DMS53 (cell line): ENCODE data around the gene SLIT3.

Experiments
- DNase-seq: peaks from one replicate; lab custom pipeline; 2025; lab: John Stamatoyannopoulos, UW

Gene SLIT3

DNA sequence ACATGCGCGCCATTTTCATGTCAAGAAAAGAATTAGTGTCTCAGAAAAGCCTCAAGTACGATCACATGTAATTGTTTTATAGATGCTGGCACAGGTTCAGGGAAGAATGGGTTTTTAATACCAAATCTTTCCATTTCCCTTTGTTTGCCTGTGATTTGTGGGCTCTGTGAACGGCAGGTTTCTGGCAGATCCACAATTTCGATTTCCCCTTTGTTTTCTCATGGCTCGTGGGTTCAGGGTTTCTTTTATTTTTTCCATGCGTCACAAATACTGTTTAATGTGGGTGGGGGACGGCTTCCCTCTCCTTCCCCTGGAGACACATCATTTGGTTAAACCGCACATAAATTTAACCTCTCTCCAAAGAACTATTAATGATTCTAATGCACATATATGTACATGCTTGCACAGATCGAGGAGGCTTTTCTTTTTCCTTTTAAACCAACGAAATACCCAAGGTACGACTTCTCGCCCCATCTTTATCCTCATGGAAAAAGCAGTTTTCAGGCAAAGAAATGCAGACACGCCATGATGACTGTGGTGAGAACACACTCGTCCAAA, 195.9 kb downstream of the SLIT3 start:
- DNase-seq = no peak

DNA sequence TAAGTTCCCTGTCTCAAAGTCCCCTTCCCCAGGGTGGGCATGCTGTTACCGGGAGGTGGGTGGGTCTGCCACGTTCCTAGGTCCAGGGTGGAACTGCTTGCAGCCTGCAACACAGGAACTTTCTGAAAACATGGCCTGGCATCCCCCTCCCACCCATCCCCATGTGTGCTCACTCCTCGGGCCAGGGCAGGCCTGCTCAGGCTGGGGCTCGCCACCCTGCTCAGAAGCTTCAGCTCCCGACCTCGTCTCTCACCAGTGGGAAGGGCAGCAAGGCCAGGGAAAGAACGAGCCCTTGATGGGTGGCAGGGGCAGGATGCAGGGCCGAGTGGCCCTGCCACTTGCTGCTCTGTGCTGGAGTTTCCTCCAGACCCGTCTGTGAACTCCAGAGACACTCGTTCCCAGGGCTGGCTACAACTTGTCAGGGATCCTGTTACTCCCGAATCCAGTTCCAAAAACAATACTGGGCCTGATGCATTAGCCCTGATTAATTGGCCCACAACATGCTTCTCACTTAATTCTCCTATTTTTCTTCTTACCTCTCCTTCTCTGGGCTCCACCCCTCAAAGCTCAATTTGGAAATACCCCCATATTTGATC, 197.3 kb downstream of the SLIT3 start:
- DNase-seq = no peak

GRCh38 chr5:169101966-169102365, 199.0 kb downstream of the SLIT3 start:
- no peak for DNase-seq

- peak; percentile 36 for DNase-seq
These were observed 200.2 kb downstream of the SLIT3 start for GRCh38 chr5:169100735-169101075.

DNA sequence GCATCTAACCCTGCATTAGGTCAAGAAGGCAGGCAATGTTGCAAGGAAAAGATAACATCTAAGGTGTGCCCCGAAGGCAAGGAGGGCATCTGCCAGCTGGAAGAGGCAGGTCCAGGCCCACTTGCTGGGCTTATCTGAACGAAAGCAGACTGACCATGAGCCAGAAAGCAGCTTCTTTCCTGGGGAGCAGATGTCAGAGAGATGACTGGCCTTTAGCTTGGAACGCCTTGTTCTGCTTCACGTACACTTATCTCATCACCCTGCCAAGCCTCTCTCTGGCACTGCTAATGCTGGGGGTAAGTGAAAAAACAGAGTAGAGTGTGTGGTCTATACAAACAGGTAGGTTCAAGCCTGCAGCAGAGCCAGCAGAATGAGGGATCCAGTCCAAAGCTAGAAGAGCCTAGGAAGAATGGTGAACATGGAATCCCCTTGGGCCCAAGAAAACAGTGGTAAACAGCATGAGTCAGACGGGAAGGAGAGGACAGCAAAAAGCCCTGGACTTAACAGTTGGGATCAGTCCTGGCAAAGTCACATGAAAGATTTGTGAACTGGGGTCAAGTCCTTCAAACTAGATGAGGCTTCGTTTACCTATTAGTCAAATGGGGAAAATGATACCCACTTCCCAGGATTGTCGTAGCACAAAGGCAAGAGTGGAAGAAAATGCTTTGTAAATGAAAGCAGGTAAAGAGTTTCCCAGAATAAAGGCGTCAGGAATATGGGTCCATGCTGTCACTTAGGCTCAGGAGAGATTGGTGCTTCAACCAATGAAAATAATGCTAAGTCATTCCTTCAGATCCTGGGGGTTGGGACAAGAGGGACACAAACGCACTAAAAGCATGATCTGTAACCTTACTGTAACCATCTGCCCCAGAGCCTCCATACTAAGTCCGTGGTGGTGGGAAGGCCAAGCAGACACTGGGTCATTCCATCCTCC, 200.9 kb downstream of the SLIT3 start:
- no peak for DNase-seq

GRCh38 chr5:169098331-169099121, 202.4 kb downstream of the SLIT3 start:
- DNase-seq = no peak

DNA sequence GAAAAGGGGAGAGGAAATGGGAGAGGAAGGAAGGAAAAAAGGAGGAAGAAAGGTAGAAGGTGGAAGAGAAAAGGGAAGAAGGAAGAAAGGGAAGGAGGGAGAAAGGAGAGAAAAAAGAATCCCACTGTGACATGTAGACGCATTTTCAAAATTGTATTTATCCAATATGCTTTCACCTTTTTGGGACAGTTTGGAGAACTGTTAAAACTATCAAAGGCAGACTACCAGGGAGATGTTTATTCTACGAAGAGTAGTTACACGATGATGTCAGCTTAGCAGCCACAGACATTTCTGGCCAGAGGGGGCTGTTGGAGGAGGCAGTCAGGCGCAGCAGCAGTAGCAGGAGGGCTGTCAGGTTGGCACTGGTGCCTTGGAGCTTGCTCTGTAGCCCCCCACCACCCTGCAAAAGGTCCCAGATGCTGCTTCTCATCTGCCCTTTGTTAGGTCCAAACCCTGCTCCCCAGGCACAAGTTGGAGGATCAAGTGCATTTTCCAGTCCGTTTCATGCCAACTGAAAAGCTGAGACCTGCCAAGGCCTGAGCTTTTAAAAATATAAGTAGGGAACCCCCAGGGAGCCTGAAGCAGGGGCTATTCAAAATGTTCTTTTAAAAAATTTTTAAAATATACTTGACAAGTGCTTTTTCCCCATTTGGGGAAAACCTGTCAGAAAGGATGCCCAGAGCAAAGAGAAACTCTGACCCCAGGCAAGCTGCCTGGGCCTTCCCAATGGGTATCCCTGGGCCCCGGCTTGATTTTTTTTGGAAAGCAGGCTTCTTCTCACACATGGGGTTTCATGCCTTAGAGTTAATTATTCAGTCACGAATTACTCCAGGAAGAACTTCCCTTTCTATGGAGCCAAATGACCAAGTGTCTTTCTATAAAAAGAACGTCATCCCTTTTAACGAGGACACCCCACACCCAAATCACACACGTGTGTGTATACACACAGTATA, 203.3 kb downstream of the SLIT3 start:
- no peak for DNase-seq

- DNase-seq = no peak
These were observed 205.0 kb downstream of the SLIT3 start for GRCh38 chr5:169095976-169096375.

- DNase-seq = no peak
These were observed 205.5 kb downstream of the SLIT3 start for GRCh38 chr5:169095410-169095960.

GRCh38 chr5:169094586-169095409, 206.1 kb downstream of the SLIT3 start:
- no peak for DNase-seq

GRCh38 chr5:169091396-169091980, 209.5 kb downstream of the SLIT3 start:
- DNase-seq = no peak

DNA sequence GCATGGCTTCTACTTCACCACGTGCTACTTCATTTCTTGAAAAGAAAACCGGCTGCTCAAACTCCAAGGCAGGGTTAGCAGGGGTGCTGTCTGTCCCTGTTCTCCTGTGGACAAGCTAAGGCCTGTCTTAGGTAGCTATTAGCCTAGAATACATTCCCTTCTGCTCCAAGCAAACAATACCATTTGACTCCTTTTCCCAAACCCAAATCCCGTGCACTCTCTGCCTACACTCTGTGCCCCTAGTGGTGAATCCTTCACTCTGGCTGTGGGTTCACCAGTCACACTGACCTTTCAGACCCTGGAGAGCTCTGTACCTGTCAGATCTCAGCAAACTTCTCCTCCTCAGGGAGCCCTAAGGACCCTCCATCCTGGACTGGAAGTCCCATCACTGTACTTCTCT, 211.6 kb downstream of the SLIT3 start:
- no peak for DNase-seq

DNA sequence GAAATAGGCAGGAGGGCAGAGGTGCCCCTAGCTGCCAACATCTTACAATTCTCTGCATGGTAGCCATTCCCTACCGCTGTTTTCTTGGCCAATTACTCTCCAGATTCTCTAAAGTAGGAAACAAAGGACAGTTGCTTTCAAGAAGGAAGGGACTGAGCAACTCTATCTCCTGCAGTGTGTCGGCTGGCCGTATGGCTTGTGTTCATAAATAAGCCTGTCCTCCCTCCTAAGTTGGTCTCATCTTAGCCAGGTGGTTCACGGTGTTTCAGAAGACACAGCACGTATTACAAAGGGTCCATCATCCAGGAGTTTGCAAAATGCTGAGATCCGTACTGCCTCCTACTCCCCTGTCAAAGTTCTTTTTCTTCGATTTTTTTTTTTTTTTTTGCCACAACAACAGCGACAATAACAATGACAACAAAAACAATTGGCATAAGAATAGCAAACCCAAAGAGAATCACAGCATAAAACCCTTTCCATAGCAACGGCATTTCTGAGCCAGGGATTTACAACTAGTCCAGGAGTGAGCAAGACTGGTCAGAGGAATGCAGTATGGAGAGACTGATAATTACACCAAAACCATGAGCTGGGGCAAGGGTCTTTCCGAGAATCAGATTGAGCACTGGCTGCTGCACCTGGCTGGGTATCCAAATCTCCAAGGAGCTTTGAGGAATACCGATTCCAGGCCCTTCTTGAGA, 212.8 kb downstream of the SLIT3 start:
- DNase-seq = no peak

GRCh38 chr5:169085636-169086035, 215.3 kb downstream of the SLIT3 start:
- no peak for DNase-seq

GRCh38 chr5:169085212-169085611, 215.7 kb downstream of the SLIT3 start:
- DNase-seq = no peak

GRCh38 chr5:169084775-169085174, 216.2 kb downstream of the SLIT3 start:
- no peak for DNase-seq

GRCh38 chr5:169083394-169084018, 217.4 kb downstream of the SLIT3 start:
- DNase-seq = no peak

- DNase-seq = no peak
These were observed 219.8 kb downstream of the SLIT3 start for GRCh38 chr5:169081000-169081724.
